IPS-18c (cell line): Measurements from ENCODE around the gene CADPS2.
A peak's percentile ranks its signal among the peaks of the same experiment; 100 is the strongest.

ENCODE experiments used
- H3K4me3 ChIP-seq: 2 replicates; pipeline ENCODE4 v1.7.0; 2013; ENCODE audit warnings: low read depth, mild to moderate bottlenecking, low read length, moderate library complexity; ENCODE audit not compliant: insufficient read depth
- H3K9me3 ChIP-seq: one replicate; pipeline ENCODE4 v1.6.1; 2013; ENCODE audit warnings: mild to moderate bottlenecking, low read length, moderate library complexity; ENCODE audit not compliant: control insufficient read depth, insufficient read depth

CADPS2 gene

DNA sequence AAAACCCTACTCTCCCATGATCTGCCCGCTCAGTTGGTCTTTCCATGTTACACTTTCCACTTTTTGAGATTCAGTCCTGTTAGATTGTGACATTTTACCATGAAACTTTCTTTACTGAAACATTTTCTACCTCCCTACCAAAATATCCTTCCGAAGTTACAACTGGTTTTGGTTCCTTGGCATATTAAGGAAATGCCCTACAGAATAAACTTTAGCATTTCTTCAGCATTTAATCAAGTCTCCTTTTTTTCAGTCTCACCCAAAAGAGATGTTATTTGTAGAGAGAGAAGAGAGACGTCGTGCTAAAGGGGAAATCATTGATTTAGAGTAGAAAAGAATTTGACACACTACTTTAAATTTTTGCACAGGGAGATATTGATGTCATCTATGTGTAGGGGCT, 572.0 kb downstream of the CADPS2 start:
- Histone ChIP-seq H3K9me3 (no peaks in the 10 kb centered on the region), H3K4me3 (no peak overlapping the region)

DNA sequence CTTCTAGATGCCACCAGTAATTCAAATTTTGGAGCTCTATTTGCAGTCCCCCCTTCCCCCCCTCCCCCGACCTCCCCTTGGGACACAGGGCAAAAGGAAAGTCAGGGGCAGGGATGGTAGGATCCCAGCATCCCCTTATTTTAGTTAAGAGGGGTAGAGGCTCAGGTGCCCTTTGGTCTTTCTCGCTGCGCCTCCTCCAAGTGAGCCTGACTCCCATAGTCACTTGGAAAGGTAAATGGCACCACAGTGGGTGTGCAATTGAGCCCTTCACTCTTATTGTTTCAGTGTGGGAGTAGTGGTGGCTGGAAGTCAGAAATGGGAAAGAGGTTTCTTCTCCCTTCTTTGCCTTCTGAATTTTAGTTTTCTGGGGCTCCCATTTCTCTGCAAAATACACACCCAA, 573.5 kb downstream of the CADPS2 start:
- Histone ChIP-seq H3K4me3 (no peak overlapping the region), H3K9me3 (no peaks in the 10 kb centered on the region)

DNA sequence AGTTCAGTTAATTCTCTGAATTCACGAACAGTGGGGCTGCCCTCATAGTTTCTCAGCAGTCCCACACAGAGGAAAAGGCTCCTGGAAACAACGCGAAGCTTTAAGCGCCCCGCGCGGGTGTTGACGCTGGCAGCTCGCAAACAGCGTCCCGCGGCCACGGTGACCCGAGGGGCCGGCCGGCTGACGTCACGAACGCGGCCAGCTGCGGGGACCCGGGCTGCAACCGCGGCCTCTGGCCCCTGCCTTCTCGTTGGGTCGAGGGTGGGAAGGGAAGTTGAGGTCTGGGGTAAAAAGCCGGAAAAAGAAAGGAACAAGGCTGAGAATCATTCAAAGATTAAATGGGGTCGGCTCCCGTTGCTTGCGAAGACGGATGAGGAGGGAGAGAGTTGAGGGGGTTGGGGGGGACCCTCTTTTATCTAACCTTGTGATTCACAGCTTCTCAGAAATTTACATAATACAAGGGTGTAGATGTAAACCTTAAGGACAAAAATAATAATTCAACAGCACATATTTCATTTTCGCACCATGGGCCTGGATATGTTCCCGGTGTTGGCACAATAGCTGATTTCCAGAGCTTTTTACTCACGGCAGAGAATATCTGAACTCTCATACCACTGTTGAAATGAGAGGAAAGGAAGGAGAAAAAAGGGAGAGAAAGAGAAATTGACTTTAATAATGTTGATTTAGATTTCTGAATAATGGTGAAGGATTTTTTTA, 574.4 kb downstream of the CADPS2 start:
- Histone ChIP-seq H3K4me3 (peak overlapping the region; percentile 44; the same call in 1 of the 2 replicates), H3K9me3 (no peaks in the 10 kb centered on the region)

DNA sequence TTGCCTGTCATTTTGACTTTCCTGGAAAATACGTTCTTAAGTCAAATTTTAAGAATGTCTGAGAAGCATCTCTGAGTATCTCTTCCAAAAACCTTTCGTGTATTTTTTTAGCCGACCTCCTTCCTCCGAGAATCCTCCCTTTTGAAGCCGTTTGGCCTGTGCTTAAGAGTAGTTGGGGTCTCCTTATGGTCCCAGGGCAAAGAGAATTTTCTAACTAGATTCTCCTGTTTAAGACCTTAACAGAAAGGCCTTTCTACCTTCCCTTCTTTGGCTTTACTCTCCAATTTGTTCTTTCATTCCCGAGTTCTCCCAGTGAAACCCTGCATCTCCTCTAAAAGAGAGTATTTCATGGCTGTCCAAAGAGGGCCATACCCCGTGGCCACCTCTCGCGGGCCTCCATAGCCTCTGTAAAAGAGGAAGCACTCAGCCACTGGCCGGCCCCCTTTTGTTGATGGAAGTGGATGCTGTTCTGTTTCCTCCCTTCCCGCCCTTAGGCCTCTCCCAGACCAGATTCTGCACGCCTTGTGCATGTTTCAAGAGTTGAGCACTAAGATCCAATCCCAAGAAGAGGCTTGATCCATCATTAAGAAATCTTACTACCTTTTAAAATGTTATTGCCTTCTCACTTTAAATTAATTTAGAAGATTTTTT, 575.1 kb downstream of the CADPS2 start:
- no peaks in the 10 kb centered on the region for H3K9me3 ChIP-seq
- peak overlapping the region; percentile 65; the same call in 1 of the 2 replicates for H3K4me3 ChIP-seq

DNA sequence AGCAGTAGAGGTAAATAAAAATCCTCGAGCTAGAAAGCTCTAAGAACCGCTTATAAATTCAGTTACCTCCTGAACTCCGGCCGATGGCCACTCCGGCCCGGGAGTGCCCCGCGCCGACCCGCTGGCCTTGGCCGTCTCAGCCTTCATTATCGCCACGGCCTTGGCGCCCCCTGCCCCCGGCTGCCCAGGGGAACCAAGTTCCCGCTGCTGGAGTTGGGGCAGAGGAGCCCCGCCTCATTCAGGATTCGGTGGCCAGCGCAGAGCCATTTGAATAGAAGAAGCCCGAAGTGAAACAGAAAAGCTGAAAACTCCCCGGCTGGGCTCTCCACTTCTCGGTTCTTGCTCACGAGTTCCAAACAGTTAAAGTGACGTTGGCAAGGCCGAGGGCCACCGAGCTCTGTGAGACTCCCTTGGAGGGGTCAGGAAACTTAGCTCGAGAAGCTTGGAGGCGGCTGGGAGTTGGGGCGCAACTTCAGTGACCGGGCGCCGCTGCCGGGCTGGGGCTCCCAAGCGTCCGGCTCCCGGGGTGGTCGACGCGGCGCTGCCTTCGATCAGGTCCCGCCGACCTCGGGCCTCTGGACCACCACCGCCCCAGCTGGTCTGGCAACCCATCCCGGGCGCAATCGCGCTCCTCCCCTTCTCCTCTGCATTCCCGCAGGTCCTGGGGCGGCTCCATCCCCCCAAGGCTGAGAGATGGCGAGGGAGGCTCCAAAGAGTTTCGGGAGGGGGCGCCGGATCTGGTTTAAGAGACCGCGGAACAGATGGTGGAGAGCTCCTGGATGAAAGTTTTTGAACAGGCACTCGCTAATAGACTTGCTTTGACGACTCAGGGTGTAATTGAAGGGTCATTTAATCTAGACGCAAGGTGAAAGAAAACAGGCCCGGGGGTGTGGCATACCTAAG, 575.9 kb downstream of the CADPS2 start:
- H3K9me3 ChIP-seq = no peaks in the 10 kb centered on the region
- peak overlapping the region; percentile 65 for H3K4me3 ChIP-seq

DNA sequence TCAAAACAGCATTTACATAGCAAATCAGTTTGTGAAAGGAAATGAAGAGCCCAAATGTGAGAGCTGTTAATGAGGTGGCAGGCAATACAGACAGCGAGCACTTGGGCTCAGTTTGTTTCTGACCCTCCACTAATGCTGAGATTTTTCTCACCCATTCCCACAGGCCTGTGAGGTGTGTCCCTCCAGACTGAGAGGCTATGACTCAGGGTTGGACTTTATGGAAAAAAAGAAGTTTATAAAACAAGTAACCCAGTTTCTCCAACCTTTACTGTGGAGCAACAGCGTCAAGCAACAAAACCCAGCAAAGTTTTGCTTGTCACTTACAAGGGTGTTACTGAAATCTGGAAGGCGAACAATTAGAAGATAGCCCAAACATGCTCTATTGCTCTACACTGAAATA, 576.8 kb downstream of the CADPS2 start:
- no peaks in the 10 kb centered on the region for H3K9me3 ChIP-seq
- peak overlapping the region; percentile 65; the same call in 1 of the 2 replicates for H3K4me3 ChIP-seq

DNA sequence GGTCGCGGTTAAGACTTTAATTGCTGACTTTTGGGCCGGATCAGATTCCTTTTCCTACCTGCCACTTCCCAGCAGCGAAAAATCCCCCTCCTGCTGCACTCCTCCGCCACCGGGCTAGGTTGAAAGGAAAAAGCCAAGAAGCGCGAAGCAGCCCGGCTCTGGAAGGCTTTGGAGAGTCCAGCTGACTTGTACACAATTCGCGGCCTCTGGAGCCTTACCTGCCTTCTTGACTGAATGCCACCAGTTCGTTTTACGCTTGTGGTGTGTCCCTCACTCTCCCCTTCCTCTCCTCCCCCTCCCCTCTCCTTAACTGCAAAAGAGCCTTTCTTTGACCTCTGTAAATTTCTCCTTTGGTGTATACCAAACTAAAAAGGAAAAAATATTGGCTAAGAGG, 579.0 kb downstream of the CADPS2 start:
- no peaks in the 10 kb centered on the region for H3K9me3 ChIP-seq
- peak overlapping the region; percentile 71 for H3K4me3 ChIP-seq

DNA sequence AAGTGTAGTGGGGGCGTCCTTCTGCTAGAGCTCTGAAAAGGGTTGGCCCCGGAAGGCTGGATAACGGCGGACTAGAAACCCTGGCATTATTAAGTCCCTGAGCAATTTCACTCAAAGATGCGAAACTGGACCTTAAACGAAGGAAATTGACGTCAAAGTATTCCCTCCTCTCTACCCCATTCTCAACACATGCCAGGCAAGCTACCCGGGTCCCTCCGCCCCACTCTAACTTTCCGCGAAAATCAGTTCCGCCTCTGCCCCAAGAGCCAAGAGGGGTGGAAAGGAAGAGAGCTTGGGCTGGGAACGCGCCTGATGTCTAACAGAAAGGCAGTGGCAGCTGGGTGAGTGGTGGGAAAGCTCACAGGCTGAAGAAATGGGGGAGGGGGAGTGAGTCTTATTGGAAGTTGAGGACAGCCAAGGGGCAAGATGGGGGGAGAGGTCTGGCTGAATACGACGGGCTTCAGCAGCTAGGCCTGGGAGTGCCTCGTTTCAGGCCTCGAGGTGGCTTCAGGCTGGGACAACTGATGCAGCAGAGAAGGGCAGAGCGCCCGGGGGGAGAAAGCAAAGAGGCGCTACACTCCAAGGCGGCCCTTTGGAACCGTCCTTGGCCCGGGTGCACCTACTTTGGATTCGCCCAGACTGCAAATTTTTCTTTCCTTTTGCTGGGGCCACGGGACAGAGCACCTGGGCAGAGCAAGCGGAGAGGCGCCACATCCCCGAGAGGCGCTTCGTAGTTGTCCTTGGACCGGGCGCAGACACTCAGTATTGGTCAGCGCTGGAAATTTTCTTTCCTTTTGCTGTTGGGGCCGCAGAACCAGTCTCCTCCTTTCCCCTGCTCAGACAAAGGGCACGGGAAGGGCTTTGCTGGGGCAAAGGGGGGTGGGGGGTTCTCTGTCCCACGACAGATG, 579.7 kb downstream of the CADPS2 start:
- Histone ChIP-seq H3K9me3 (peaks cover 2% of the 10 kb centered on the region), H3K4me3 (peak overlapping the region; percentile 71)

DNA sequence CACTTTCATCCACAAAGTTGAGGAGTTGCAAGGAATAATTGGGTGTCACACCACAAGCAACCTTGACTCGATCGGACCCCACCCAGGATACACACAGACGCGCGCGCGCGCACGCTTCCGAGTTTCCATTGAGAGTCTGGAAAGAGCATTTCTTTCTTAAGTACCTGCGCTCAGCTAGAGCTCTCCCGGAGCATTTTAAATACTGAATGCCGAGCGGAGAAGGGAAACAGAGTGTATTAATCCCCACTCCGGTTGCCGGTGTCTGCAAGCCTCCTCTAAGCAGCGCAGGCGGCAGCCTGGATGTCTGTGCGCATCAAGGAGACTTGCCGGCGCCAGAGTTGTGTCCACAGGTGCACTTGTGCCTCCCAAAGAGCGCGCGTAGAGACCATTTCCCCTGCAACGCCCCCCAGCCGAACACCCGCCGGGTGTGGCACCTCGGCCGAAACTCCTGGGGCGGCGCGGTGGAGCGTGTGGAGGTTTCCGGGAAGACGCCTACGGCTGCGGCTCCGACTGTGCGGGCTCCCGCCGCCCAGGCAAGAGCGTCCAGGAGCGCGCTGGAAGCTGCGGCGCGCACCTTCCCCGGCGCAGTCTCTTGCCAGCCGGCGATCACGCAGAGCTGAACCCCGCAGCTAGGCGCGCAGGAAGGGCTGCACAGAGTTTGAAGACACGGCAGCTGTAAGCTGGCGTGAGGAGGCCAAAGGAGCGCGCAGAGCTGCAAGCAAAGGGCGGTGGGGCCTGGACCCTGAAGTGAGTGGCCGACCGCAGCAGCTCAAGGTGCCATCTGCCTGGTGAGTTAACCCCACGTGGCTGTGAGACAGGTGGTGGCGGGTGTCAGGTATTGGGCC, 580.6 kb downstream of the CADPS2 start:
- H3K4me3 ChIP-seq = peak overlapping the region; percentile 71

DNA sequence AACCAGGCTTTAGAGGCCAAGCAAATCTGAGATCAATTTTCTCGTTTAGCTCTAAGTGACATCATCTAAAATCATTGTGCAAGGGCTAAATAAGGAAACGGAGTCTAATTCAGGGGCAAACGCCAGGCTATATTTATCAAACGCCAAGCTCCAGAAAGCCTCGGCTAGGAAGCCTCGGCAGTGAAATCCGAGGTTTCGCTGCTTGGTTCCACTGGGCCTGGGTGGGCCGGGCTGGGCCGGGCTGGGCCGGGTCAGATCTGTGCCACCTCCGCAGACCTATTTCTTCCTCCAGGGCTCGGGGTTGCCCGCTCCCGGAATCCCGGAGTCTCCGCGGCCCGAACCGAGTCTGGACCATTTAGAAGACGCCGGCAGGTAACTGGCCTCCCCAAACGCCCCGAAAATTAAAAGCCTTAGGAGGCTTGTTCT, 581.3 kb downstream of the CADPS2 start:
- H3K9me3 ChIP-seq = peaks cover 4% of the 10 kb centered on the region
- peak overlapping the region; percentile 71 for H3K4me3 ChIP-seq

More for the DNA sequence above, 580.6 kb downstream of the CADPS2 start:
- H3K9me3 ChIP-seq = peaks cover 2% of the 10 kb centered on the region

DNA sequence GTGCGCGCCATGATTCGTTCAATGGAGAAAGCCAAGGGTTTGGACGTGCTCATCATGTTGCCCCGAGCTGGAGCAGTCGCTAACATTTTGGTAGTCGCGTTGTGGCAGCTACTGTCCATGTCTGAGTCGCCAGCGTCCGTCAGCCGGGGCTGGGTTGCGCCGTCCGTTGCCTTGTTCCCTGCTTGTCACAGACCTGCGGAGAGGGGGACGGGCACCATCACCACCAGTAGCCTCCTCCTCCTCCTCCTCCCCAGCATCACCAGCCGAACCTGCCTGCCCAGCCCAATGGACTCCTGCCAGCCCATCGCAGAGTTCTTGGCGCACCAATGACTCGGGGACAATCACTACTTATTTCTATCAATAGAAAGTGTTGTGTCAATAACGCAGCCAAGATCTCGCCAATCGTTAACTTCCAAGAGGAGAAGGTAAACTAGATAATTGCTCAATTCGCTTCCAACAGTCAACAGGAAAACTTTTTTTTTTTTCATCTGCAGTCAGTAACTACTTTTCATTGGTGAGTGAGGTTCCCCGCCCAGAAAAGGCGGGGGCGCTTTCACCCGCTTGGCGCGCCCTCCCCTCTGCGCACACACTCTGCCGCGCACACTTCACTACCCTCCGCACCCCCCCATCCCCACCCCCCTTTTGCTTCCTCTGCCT, 581.8 kb downstream of the CADPS2 start, which contains the start of gene FEZF1:
TSS of gene FEZF1 (minus strand) at position 432 of the 657 bp plus-strand sequence. CDS start at position 119, 313 bp downstream.
- H3K4me3 ChIP-seq = peak within 1 kb of the TSS; percentile 71
- peaks cover 4% of the 10 kb centered on the region for H3K9me3 ChIP-seq

DNA sequence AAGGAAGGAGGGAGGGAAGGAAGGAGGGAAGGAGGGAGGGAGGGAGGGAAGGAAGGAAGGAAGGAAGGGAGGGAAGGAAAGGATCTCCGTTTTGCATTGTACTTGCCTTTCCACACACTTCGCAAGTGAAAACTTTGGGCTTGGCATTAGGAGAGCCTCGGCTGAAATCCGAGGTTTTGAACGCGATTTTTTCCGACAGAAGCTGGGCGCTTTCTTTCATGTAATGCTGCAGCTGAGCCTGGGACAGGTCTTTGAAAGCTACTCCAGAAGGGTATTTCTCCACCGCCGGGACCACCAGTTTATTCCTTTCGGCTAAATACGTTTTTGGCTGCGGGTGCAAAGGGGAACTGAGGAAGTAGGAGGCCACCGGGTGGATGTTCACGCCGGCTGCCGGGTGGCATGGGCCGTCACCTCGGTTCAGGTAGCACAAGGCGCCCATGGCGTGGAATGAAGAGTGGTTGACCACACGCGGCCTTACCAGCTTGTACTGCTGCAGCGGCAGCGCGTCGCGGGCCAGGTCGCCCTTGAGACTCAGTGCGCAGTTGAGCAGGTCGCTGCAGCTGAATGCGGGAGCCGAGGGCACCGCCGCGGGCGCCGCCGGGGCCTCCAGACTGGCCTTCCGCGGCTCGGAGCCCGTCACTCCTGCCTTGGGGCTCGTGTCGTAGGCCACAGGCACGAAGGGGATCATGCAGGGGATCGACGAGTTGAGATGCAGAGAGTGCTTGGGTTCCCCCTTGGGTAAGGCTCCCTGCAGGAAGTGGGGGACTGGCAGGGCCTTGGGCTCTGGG, 582.5 kb downstream of the CADPS2 start:
- H3K9me3 ChIP-seq = peaks cover 4% of the 10 kb centered on the region
- H3K4me3 ChIP-seq = peak overlapping the region; percentile 71

DNA sequence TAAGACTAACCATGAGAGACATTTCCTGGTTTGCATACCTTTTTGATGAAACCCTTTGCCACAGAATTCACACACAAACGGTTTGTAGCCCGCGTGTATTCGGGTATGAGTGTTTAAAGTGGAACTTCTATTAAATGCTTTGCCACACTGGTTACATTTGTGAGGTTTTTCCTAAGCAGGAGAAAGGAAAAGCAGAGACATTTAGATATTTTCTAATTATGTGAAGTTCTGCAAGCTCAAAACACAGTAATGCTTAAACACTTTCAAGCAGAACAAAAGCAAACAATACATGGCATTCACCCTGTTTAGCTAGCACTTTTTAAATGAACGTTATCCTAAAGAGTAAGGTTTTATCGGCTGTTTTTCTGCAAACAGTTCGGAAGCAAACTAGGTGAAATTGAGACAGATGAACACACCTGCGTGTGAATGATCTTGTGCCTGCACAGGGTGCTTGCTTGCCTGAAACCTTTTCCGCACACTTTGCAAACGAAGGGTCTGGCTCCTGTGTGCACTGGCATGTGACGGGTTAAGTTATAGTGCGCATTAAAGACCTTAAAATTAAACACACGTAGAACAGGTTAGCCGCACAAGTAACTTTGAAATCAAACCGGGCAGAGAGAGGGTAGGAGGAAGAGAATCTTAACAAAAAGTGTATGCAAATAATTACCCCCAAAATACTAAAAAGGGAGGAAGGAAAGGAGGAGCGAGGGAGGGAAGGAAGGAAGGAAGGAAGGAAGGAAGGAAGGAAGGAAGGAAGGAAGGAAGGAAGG, 583.3 kb downstream of the CADPS2 start:
- 0 out of 2 replicates have a peak overlapping the region, but pooled peaks have one; percentile 16 for H3K4me3 ChIP-seq

More for the DNA sequence above, 583.3 kb downstream of the CADPS2 start:
- H3K9me3 ChIP-seq = peaks cover 4% of the 10 kb centered on the region
